GM12801 (cell line): Measurements from ENCODE around the gene CBX5.

Experiments used
- CTCF ChIP-seq: IDR thresholded peaks from one replicate; pipeline ENCODE4 v1.5.1; 2011; ENCODE audit warnings: control low read depth; ENCODE audit not compliant: insufficient read length; ENCODE audit errors: extremely low read depth

CBX5 gene

GRCh38 chr12:54210400-54210790 is 69.5 kb downstream of the CBX5 start:
- no peak for TF ChIP-seq CTCF

DNA sequence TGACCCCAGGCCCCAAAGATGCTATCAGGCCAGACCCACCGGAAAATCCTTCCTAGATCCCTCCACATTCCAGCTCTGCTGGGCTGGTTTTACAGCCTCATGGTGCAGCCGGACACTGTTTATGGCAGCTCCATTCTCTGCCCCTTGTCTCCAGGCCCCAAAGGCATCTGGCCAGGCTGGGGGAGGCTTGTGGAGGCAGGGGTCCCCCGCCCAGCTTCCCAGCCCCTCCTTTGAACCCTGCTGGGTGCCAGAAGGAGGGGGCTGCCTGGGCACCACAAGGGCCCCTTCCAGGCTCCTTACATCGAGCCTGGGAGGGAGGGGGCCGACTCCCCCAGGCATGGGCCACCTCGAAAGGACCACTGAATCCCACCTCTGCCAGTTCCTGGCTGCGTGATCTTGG is 71.3 kb downstream of the CBX5 start:
- TF ChIP-seq CTCF = no peak

GRCh38 chr12:54207539-54208294 is 72.2 kb downstream of the CBX5 start:
- peak; percentile 56 for TF ChIP-seq CTCF

DNA sequence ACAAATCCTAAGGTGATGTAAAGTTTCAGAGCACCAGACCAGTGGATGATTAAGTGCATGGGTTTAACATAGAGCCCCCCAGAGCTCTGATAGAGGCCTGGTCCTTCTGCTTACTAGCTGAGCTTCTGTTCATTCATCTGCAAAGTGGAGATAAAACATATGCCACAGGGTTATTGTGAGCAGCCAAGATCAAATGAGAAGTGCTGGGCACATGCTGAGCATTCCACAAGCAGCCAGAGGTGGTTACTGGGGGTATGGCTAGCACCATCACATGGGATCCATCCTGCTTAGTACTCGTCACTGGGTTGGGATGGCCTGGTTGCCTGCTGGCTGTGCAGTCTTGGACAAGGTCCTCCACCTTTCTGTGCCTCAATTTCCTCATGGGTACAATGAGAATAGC is 73.1 kb downstream of the CBX5 start:
- TF ChIP-seq CTCF = no peak

- no peak for TF ChIP-seq CTCF
Measured at GRCh38 chr12:54204316-54204715, 75.6 kb downstream of the CBX5 start.

GRCh38 chr12:54201001-54201794 is 78.7 kb downstream of the CBX5 start:
- no peak for TF ChIP-seq CTCF

DNA sequence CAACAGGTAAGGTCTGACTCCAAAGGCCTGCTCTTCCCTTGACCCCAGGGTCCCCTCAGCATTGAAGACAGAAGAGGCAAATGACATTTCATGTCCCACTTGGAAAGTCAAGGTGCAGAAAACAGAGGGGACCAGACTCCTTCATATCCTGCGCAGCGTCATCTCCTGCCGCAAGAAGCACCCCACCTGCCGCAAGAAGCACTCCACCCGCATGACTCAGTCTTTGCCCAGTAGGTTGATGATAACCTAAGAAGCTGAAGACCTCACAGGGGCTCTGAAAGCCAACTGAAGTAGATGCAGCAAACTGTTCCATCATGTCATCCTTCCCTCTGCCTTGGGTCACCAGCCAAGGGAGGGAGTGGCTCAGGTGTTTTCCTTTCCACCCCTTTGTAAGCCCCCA is 79.5 kb downstream of the CBX5 start:
- no peak for TF ChIP-seq CTCF
